Osteoblast (primary cell): ENCODE data around the gene RNF34. TPM values are rescaled to one million over a fixed set of nuclear protein-coding genes. Genes with fewer than 3 reads are reported as not detected.

Experiments
- DNase-seq: peaks from one replicate; pipeline ENCODE4 v3.0.0; 2011; ENCODE audit warnings: low spot score, mixed read lengths; ENCODE audit not compliant: insufficient read length; ENCODE audit errors: missing footprints
- H2AFZ ChIP-seq: 2 replicates; pipeline ENCODE4 v1.6.0; 2011; ENCODE audit warnings: mild to moderate bottlenecking, low read length
- H3K27ac ChIP-seq: 2 replicates; pipeline ENCODE4 v1.5.1; 2011; ENCODE audit warnings: mild to moderate bottlenecking, low read depth, low read length, moderate library complexity
- H3K27me3 ChIP-seq: 2 replicates; pipeline ENCODE4 v1.6.0; 2012; ENCODE audit warnings: mild to moderate bottlenecking, control low read depth, inconsistent platforms, low read length, moderate library complexity; ENCODE audit not compliant: insufficient read depth
- H3K36me3 ChIP-seq: 2 replicates; pipeline ENCODE4 v1.5.1; 2011; ENCODE audit warnings: mild to moderate bottlenecking, low read length, control low read depth, moderate library complexity; ENCODE audit not compliant: insufficient read depth
- H3K4me1 ChIP-seq: 2 replicates; pipeline ENCODE4 v1.5.1; 2011; ENCODE audit warnings: mild to moderate bottlenecking, low read length, control low read depth, moderate library complexity; ENCODE audit not compliant: insufficient read depth
- H3K4me2 ChIP-seq: 2 replicates; pipeline ENCODE4 v1.6.0; 2011; ENCODE audit warnings: mild to moderate bottlenecking, low read length; ENCODE audit not compliant: insufficient read depth
- H3K4me3 ChIP-seq: fragments of 200-600 bp; sonication (generic); 3 replicates; pipeline ENCODE4 v1.5.1; 2012; ENCODE audit warnings: mild to moderate bottlenecking, low read length, inconsistent platforms; ENCODE audit not compliant: insufficient read depth
- H3K79me2 ChIP-seq: 2 replicates; pipeline ENCODE4 v1.6.0; 2012; ENCODE audit warnings: mild to moderate bottlenecking, low read length, control low read depth, inconsistent platforms; ENCODE audit not compliant: insufficient read depth
- H3K9me3 ChIP-seq: 2 replicates; pipeline ENCODE4 v1.5.1; 2011; ENCODE audit warnings: low read depth, low read length, control low read depth
- H4K20me1 ChIP-seq: 2 replicates; pipeline ENCODE4 v1.6.0; 2012; ENCODE audit warnings: mild to moderate bottlenecking, low read length, control low read depth; ENCODE audit not compliant: insufficient read depth
- CTCF ChIP-seq: IDR thresholded peaks from 2 replicates; pipeline ENCODE4 v1.5.1; 2011; ENCODE audit warnings: mild to moderate bottlenecking, low read depth, low read length, moderate library complexity; ENCODE audit errors: extremely low read depth
- total RNA-seq: library from RNA; depleted of rRNA; stranded (reverse); fragments of >200 nt; gene quantifications from 2 replicates; pipeline ENCODE4 v1.2.3, GENCODE V29; 2012

RNF34 gene
- total RNA-seq, 1 donor, result 41.6 TPM

DNA sequence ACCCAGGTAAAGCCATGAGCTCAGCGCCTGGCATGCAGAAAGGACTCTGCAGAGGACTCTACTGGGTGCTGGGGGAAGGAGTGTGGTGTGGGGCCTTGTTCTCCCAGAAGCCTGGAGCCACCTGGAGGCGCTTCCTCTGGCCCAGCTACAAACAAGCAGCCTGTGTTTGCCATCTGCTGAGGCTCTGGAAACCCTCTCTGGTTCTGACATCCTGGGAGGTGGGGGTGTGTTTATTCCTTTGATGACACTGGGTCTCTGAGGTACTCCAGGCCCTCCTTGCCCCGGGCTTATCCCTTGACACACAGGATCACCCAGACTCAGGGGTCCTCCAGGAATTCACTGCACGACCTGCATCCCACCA, 44.9 kb downstream of the RNF34 start:
- no peak for TF ChIP-seq CTCF
- Histone ChIP-seq H4K20me1 (no peaks in the 10 kb centered on the region), H3K9me3 (no peaks in the 10 kb centered on the region), H3K27ac (no peak overlapping the region), H2AFZ (no peak overlapping the region), H3K79me2 (peaks cover 16% of the 10 kb centered on the region), H3K4me2 (no peak overlapping the region), H3K4me1 (no peaks in the 10 kb centered on the region), H3K36me3 (peaks cover 11% of the 10 kb centered on the region), H3K27me3 (no peaks in the 10 kb centered on the region), H3K4me3 (no peak overlapping the region)
- peak; percentile 82 for DNase-seq

GRCh38 chr12:121446750-121447149, 46.8 kb downstream of the RNF34 start:
- no peaks in the 10 kb centered on the region for H3K4me1 ChIP-seq
- no peak overlapping the region for H3K4me3 ChIP-seq
- H3K27ac ChIP-seq, result no peak overlapping the region
- peaks cover 18% of the 10 kb centered on the region for H3K79me2 ChIP-seq
- H3K4me2 ChIP-seq, result no peak overlapping the region
- no peaks in the 10 kb centered on the region for H3K27me3 ChIP-seq
- DNase-seq, result peak; percentile 65
- H3K36me3 ChIP-seq, result peaks cover 1% of the 10 kb centered on the region
- TF ChIP-seq CTCF, result no peak
- H4K20me1 ChIP-seq, result no peaks in the 10 kb centered on the region
- no peak overlapping the region for H2AFZ ChIP-seq
- no peaks in the 10 kb centered on the region for H3K9me3 ChIP-seq

DNA sequence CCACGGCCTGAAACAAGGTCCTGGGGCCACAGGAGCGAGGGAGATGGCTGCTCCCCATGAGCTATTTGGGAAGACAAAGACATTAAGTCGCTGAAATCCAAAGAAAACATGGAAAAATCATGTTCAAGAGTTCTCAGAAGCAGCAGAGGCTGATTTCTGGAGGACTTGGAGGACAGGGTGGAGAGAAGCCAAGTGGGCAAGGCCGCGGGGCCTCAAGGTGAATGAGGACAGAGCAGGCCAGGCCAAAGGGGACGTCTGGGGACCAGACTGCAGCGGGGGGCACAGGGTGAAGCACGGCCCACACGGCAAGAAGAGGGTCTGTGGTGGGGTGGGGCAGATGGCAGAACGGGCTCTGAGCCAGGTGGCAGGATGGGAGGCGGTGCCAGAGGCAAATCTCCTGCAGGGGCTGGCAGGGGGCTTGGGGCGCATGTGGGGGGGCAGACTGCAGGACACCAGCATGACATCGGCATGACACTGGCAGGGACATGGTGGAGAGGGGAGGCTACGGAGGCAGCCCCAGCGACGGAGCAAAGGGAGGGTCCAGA, 48.9 kb downstream of the RNF34 start:
- no peaks in the 10 kb centered on the region for H3K36me3 ChIP-seq
- no peak for DNase-seq

GRCh38 chr12:121451961-121452339, 52.0 kb downstream of the RNF34 start:
- Histone ChIP-seq H3K9me3 (no peaks in the 10 kb centered on the region), H3K36me3 (no peaks in the 10 kb centered on the region), H3K27ac (peak overlapping the region; percentile 32), H3K4me1 (no peaks in the 10 kb centered on the region), H3K4me2 (peak overlapping the region; percentile 92), H4K20me1 (peaks cover 3% of the 10 kb centered on the region), H2AFZ (peak overlapping the region; percentile 80), H3K79me2 (peaks cover 58% of the 10 kb centered on the region), H3K4me3 (peak overlapping the region; percentile 50), H3K27me3 (no peaks in the 10 kb centered on the region)
- TF ChIP-seq CTCF, result no peak
- DNase-seq, result peak; percentile 94

More for the DNA sequence above, 48.9 kb downstream of the RNF34 start:
- no peaks in the 10 kb centered on the region for H3K4me1 ChIP-seq
- no peak overlapping the region for H3K4me2 ChIP-seq
- no peaks in the 10 kb centered on the region for H3K27me3 ChIP-seq
- TF ChIP-seq CTCF, result no peak
- no peak overlapping the region for H3K27ac ChIP-seq
- no peaks in the 10 kb centered on the region for H3K9me3 ChIP-seq
- no peak overlapping the region for H3K4me3 ChIP-seq
- no peak overlapping the region for H2AFZ ChIP-seq
- H4K20me1 ChIP-seq, result no peaks in the 10 kb centered on the region
- H3K79me2 ChIP-seq, result peaks cover 33% of the 10 kb centered on the region
